ENCODE results near the gene MSMB.
"Not testable (repeated sequence)": the region's sequence is repeated elsewhere in the genome, so short reads cannot be mapped to it uniquely, and the experiment has no call there.

MSMB gene

DNA sequence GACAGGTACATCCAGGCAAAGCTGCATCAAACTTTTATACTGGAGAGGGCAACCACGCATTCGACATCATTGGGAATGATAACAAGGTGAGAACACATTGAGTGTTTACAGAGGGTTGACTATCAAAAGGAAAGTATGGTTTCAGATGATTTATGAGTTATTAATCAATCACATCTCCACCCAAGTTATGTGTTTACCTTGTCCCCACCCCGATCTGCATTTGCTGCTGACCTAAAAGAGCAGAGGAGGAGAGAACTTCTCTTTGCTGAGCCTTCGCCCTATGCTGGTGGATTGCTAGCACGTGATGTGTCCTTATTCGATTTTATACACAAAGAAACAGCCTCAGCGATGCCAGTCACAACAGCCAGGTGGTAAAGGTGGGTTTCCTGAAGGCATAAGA, at the start of gene MSMB:
MSMB (minus strand) TSS at position 9 of the 400 bp plus-strand sequence. CDS start 32 bp downstream, outside the sequence.
- no peak for DNase-seq

GRCh38 chr10:46094931-46095750, 49.1 kb upstream of the MSMB start:
- DNase-seq: no peak

- DNase-seq: no peak
Observed at GRCh38 chr10:46094197-46094500, 48.1 kb upstream of the MSMB start.

- DNase-seq: not testable (repeated sequence)
Observed at GRCh38 chr10:46093316-46094196, 47.5 kb upstream of the MSMB start.

GRCh38 chr10:46092524-46093081, 46.5 kb upstream of the MSMB start:
- no peak for DNase-seq

GRCh38 chr10:46091828-46092523, 45.9 kb upstream of the MSMB start:
- no peak for DNase-seq

GRCh38 chr10:46091080-46091827, 45.2 kb upstream of the MSMB start:
- DNase-seq: no peak

DNA sequence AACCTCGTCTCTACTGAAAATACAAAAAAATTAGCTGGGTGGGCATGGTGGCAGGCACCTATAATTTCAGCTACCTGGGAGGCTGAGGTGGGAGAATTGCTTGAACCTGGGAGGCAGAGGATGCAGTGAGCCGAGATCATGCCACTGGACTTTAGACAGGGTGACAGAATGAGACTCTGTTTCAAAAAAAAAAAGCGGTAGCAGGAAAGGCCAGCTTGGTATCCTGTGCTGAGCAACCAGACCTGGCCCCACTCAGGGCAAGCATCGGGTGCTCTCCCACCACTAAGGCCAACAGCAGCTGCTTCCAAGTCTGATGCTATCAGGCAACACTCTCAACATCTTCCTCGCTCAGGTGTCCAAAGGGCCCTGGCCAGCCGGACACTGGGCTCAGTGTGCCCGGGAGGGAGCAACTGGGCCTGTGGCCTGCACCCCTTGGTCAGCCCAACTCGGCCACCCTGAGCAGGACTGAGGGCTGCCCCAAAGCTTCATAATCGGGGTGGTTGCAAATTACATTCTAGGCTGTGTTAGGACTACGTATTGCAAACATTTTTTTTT, 44.3 kb upstream of the MSMB start:
- DNase-seq: no peak

- not testable (repeated sequence) for DNase-seq
Observed at GRCh38 chr10:46087381-46087780, 41.3 kb upstream of the MSMB start.

- DNase-seq: no peak
Observed at GRCh38 chr10:46084321-46085165, 38.5 kb upstream of the MSMB start.

GRCh38 chr10:46080886-46081285, 34.8 kb upstream of the MSMB start:
- DNase-seq: no peak

GRCh38 chr10:46079831-46080585, 33.9 kb upstream of the MSMB start:
- DNase-seq: no peak

GRCh38 chr10:46077731-46078413, 31.8 kb upstream of the MSMB start:
- no peak for DNase-seq

- no peak for DNase-seq
Observed at GRCh38 chr10:46077141-46077554, 31.1 kb upstream of the MSMB start.

DNA sequence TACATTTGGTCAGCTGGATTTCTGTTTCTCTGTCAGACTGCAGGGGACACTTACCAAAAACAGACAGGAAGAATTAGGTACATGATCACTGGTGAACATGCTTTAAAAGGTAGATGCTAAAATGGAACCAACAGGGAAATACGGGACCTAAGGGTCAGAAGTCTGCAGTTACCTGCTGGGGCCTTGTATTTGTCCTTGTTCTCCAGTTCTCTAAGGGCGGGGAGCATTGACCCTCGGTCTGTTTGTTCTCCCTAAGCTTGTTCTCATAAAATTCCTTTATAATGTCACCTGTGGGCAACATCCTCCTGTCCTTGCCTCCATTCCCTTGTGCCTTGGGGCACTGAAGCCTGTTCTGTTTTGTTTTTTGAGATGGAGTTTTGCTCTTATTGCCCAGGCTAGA, 29.8 kb upstream of the MSMB start:
- no peak for DNase-seq

DNA sequence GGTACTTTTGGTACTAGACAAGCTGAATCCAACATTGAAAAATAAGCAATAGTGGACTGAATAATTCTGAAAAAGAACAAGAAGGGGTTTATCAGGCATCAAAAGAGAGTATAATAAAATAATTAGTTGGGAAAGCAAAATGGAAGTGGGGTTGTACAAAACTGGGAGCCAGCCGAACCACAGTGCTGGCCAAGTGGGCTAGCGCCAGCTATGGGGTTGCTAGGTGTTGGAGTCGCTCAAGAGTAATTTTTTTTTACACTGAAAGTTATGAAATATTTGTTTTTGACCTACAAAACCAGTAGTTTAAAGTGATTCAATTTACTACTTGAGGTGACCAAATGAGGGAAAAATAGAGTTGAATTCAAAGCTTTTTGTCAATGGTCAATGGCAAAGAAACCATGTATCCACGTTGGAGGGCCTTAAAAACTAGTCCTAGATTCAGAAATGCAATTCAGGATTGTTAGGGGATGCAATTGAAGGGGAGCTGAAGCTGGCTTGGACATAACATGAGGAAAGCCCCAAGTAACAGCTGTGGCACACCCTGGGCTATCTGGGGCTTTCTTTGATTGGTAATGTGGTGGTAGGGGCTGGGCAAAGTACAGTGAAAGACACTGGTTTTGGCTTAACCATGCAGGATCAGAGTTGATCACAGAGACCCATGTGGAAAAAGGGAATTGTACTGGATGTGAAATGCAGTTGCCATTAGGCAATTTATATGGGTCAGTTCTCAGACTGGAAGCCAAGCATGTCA, 28.3 kb upstream of the MSMB start:
- DNase-seq: no peak

GRCh38 chr10:46073564-46073963, 27.5 kb upstream of the MSMB start:
- DNase-seq: no peak

DNA sequence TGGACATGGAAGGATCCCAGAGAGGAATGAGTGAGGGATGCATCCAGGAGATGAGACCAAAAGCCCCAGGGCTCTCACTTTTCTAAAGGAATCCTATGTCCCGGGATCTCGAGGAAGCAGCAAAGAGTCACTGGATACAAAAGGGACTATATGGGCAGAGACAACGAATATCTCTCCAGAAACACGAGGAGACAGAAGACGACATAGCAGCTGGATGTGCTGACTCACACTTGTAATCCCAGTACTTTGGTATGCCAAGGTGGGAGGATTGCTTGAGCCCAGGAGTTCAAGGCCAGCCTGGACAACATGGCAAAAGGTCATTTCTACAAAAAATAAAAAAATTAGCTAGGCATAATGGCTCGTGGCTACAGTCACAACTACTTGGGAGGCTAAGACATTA, 24.7 kb upstream of the MSMB start:
- DNase-seq: no peak

Measured in SHP77 (cell line).